ENCODE measurements around the gene CTU2. TPM values are rescaled to one million over a fixed set of nuclear protein-coding genes. Genes with fewer than 3 reads are reported as not detected.

The CTU2 gene
- polyA plus RNA-seq, 1 donor (not counting 4 experiments of a cell fraction or from before 2014, with no cell fraction given) = 6.3 TPM

GRCh38 chr16:88716601-88717001, 10.3 kb downstream of the CTU2 start:
- Histone ChIP-seq H3K27ac (ENCODE audit: control insufficient read depth, insufficient read depth, low read length) (no peak overlapping the region), H3K27me3 (ENCODE audit: control insufficient read depth, extremely low read depth, insufficient read depth, low read length) (no peaks in the 10 kb centered on the region), H3K9me1 (ENCODE audit: control insufficient read depth, extremely low read depth, insufficient read depth, low read length) (no peaks in the 10 kb centered on the region), H3K4me3 (ENCODE audit: control insufficient read depth in 2 of 3, extremely low read depth in 1 of 3, insufficient read depth in 2 of 3, low read depth in 1 of 3, low read length in 3 of 3) (no peak overlapping the region), H4K20me1 (ENCODE audit: control insufficient read depth, extremely low read depth, insufficient read depth, low read length) (peaks cover 3% of the 10 kb centered on the region), H3K9me3 (ENCODE audit: control insufficient read depth, low read depth, low read length) (no peaks in the 10 kb centered on the region), H2AFZ (ENCODE audit: control insufficient read depth, low read length) (no peak overlapping the region), H3K79me2 (ENCODE audit: control insufficient read depth, insufficient read depth, low read length) (peaks cover under 1% of the 10 kb centered on the region), H3K4me1 (ENCODE audit: control insufficient read depth, extremely low read depth, insufficient read depth, low read length) (no peaks in the 10 kb centered on the region), H3K36me3 (ENCODE audit: control insufficient read depth in 2 of 2, extremely low read depth in 1 of 2, insufficient read depth in 2 of 2, low read length in 2 of 2) (peaks cover 60 to 63% of the 10 kb centered on the region in 2 experiments), H3K4me2 (ENCODE audit: control insufficient read depth, extremely low read depth, insufficient read depth, low read depth, low read length) (no peak overlapping the region), H3K9ac (ENCODE audit: control insufficient read depth, extremely low read depth, insufficient read depth, low read length) (no peak overlapping the region)
- no peak for TF ChIP-seq EZH2 (IDR thresholded peaks at IDR 0.05; ENCODE audit: low read length)
- no peak for TF ChIP-seq CTCF (optimal IDR thresholded peaks at IDR 0.05 in 1 of 3, IDR thresholded peaks at IDR 0.05 in 1 of 3, conservative IDR thresholded peaks at IDR 0.05 in 1 of 3; ENCODE audit: extremely low read depth in 1 of 3, insufficient read depth in 2 of 3, low read length in 3 of 3)
- no peak for DNase-seq (ENCODE audit: low read depth, low spot score)
- dilution Hi-C loops (cut with MboI; ENCODE audit: extremely low pct_ligation_motif_present, low sequenced_read_pairs) = no loop called here
- no peak for FAIRE-seq

- peaks cover 62 to 72% of the 10 kb centered on the region in 2 experiments for H3K36me3 ChIP-seq (ENCODE audit: control insufficient read depth in 2 of 2, extremely low read depth in 1 of 2, insufficient read depth in 2 of 2, low read length in 2 of 2)
- H2AFZ ChIP-seq (ENCODE audit: control insufficient read depth, low read length) = no peak overlapping the region
- dilution Hi-C loops (cut with MboI; ENCODE audit: extremely low pct_ligation_motif_present, low sequenced_read_pairs) = no loop called here
- no peak overlapping the region for H3K9ac ChIP-seq (ENCODE audit: control insufficient read depth, extremely low read depth, insufficient read depth, low read length)
- no peaks in the 10 kb centered on the region for H3K4me1 ChIP-seq (ENCODE audit: control insufficient read depth, extremely low read depth, insufficient read depth, low read length)
- H4K20me1 ChIP-seq (ENCODE audit: control insufficient read depth, extremely low read depth, insufficient read depth, low read length) = peaks cover 3% of the 10 kb centered on the region
- H3K4me2 ChIP-seq (ENCODE audit: control insufficient read depth, extremely low read depth, insufficient read depth, low read depth, low read length) = no peak overlapping the region
- no peak for DNase-seq (ENCODE audit: low read depth, low spot score)
- H3K79me2 ChIP-seq (ENCODE audit: control insufficient read depth, insufficient read depth, low read length) = no peaks in the 10 kb centered on the region
- no peak overlapping the region for H3K4me3 ChIP-seq (ENCODE audit: control insufficient read depth in 2 of 3, extremely low read depth in 1 of 3, insufficient read depth in 2 of 3, low read depth in 1 of 3, low read length in 3 of 3)
- no peaks in the 10 kb centered on the region for H3K9me1 ChIP-seq (ENCODE audit: control insufficient read depth, extremely low read depth, insufficient read depth, low read length)
- no peak overlapping the region for H3K27ac ChIP-seq (ENCODE audit: control insufficient read depth, insufficient read depth, low read length)
- no peak for FAIRE-seq
- TF ChIP-seq EZH2 (IDR thresholded peaks at IDR 0.05; ENCODE audit: low read length) (no peak), CTCF (optimal IDR thresholded peaks at IDR 0.05 in 1 of 3, IDR thresholded peaks at IDR 0.05 in 1 of 3, conservative IDR thresholded peaks at IDR 0.05 in 1 of 3; ENCODE audit: extremely low read depth in 1 of 3, insufficient read depth in 2 of 3, low read length in 3 of 3) (no peak)
- no peaks in the 10 kb centered on the region for H3K27me3 ChIP-seq (ENCODE audit: control insufficient read depth, extremely low read depth, insufficient read depth, low read length)
- H3K9me3 ChIP-seq (ENCODE audit: control insufficient read depth, low read depth, low read length) = no peaks in the 10 kb centered on the region
Observed at GRCh38 chr16:88718178-88718577, 11.9 kb downstream of the CTU2 start.

All from keratinocyte (primary cell).